Loucy (cell line): ENCODE results near the gene CHURC1.
"Not testable (repeated sequence)": the region's sequence is repeated elsewhere in the genome, so short reads cannot be mapped to it uniquely, and the experiment has no call there.

Source experiments
- H2AFZ ChIP-seq: fragments of 200-600 bp; sonication (generic); 2 replicates; pipeline ENCODE4 v1.6.0; 2016; ENCODE audit warnings: antibody characterized with exemption, mild to moderate bottlenecking, low read length, moderate library complexity
- H3F3A ChIP-seq: fragments of 200-600 bp; 2 replicates; pipeline ENCODE4 v1.6.0; 2016; ENCODE audit warnings: antibody characterized with exemption, low read depth, mild to moderate bottlenecking
- H3K27me3 ChIP-seq: fragments of 200-600 bp; sonication (generic); 2 replicates; pipeline ENCODE4 v1.6.1; 2014; ENCODE audit warnings: low read length, mild to moderate bottlenecking; ENCODE audit not compliant: insufficient read depth, poor library complexity, severe bottlenecking
- H3K36me3 ChIP-seq: fragments of 200-600 bp; sonication (generic); 2 replicates; pipeline ENCODE4 v1.6.1; 2016; ENCODE audit warnings: low read length; ENCODE audit not compliant: insufficient read depth
- H3K4me1 ChIP-seq: fragments of 200-600 bp; sonication (generic); 2 replicates; pipeline ENCODE4 v1.5.1; 2014; ENCODE audit warnings: low read length, mild to moderate bottlenecking; ENCODE audit not compliant: insufficient read depth, poor library complexity, severe bottlenecking
- H3K4me2 ChIP-seq: fragments of 200-600 bp; sonication (generic); 2 replicates; pipeline ENCODE4 v1.6.0; 2014; ENCODE audit warnings: antibody characterized with exemption, low read length, low read depth, mild to moderate bottlenecking; ENCODE audit not compliant: poor library complexity, severe bottlenecking
- H3K4me3 ChIP-seq: fragments of 200-600 bp; sonication (generic); 2 replicates; pipeline ENCODE4 v1.5.1; 2014; ENCODE audit warnings: low read length, mild to moderate bottlenecking, mixed read lengths; ENCODE audit not compliant: poor library complexity, severe bottlenecking
- H3K79me2 ChIP-seq: fragments of 200-600 bp; sonication (generic); 2 replicates; pipeline ENCODE4 v1.6.1; 2014; ENCODE audit warnings: low read length; ENCODE audit not compliant: insufficient read depth
- H3K9ac ChIP-seq: fragments of 200-600 bp; sonication (generic); 2 replicates; pipeline ENCODE4 v1.6.0; 2014; ENCODE audit warnings: mild to moderate bottlenecking, low read depth, low read length, moderate library complexity; ENCODE audit not compliant: poor library complexity, severe bottlenecking
- H3K9me2 ChIP-seq: fragments of 200-600 bp; sonication (generic); replicated peaks from 2 replicates; pipeline ENCODE4 v1.6.1; 2016; ENCODE audit warnings: low read depth, low read length, mixed read lengths
- H3K9me3 ChIP-seq: fragments of 200-600 bp; sonication (generic); 2 replicates; pipeline ENCODE4 v1.6.1; 2014; ENCODE audit warnings: mild to moderate bottlenecking, antibody characterized with exemption, low read length, low read depth; ENCODE audit not compliant: insufficient read depth
- H4K20me1 ChIP-seq: fragments of 200-600 bp; sonication (generic); 2 replicates; pipeline ENCODE4 v1.6.0; 2014; ENCODE audit warnings: antibody characterized with exemption, low read length, mild to moderate bottlenecking; ENCODE audit not compliant: insufficient read depth, poor library complexity, severe bottlenecking
- EZH2phosphoT487 ChIP-seq: fragments of 200-600 bp; IDR thresholded peaks from 2 replicates; pipeline ENCODE4 v1.6.1; 2018; ENCODE audit warnings: antibody characterized with exemption, mild to moderate bottlenecking, moderate library complexity, borderline replicate concordance
- TF ChIP-seq, protein P1 (sequence below): fragments of 200-600 bp; sonication (generic); conservative IDR thresholded peaks from 2 replicates; pipeline ENCODE4 v1.5.1; 2014; ENCODE audit warnings: mild to moderate bottlenecking, antibody characterized with exemption, low read length

Gene CHURC1

DNA sequence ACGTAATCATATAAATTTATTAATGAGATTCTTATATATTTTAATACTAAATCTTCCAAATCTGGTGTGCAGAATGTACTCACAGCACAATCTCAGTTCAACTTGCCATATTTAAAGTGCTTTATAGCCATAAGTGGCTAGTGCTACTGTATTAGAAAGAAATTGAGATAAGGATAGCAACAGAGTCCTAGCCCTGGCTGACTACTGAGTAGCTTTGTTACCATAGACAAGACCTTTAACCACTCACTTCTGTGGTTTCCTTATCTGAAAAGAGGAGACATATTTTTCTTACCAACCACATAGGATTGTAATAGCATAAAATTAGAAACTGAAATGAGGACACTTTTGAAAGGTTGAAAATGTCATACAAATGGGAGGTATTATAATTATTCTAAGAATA is 2.0 kb upstream of the CHURC1 start:
- Histone ChIP-seq H3K27me3 (no peaks in the 10 kb centered on the region), H3K9ac (no peak overlapping the region), H3K36me3 (no peaks in the 10 kb centered on the region), H3K4me1 (peaks cover 20% of the 10 kb centered on the region), H3K9me2 (no peaks in the 10 kb centered on the region), H3F3A (peaks cover 3% of the 10 kb centered on the region; the same call in 1 of the 2 replicates), H3K9me3 (no peaks in the 10 kb centered on the region), H3K4me3 (no peak overlapping the region), H2AFZ (no peak overlapping the region), H4K20me1 (peaks cover 11% of the 10 kb centered on the region), H3K79me2 (peaks cover 29% of the 10 kb centered on the region), H3K4me2 (peak overlapping the region; percentile 12)
- TF ChIP-seq, protein P1, sequence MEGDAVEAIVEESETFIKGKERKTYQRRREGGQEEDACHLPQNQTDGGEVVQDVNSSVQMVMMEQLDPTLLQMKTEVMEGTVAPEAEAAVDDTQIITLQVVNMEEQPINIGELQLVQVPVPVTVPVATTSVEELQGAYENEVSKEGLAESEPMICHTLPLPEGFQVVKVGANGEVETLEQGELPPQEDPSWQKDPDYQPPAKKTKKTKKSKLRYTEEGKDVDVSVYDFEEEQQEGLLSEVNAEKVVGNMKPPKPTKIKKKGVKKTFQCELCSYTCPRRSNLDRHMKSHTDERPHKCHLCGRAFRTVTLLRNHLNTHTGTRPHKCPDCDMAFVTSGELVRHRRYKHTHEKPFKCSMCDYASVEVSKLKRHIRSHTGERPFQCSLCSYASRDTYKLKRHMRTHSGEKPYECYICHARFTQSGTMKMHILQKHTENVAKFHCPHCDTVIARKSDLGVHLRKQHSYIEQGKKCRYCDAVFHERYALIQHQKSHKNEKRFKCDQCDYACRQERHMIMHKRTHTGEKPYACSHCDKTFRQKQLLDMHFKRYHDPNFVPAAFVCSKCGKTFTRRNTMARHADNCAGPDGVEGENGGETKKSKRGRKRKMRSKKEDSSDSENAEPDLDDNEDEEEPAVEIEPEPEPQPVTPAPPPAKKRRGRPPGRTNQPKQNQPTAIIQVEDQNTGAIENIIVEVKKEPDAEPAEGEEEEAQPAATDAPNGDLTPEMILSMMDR, result no peak
- no peak for TF ChIP-seq EZH2phosphoT487

DNA sequence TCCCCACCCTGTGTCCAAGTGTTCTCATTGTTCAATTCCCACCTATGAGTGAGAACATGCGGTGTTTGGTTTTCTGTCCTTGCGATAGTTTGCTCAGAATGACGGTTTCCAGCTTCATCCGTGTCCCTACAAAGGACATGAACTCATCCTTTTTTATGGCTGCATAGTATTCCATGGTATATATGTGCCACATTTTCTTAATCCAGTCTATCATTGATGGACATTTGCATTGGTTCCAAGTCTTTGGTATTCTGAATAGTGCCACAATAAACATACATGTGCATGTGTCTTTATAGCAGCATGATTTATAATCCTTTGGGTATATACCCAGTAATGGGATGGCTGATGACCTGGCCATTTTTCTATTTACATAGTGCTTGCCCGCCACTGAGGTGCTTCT is 778 bp upstream of the CHURC1 start:
- H4K20me1 ChIP-seq, result peaks cover 11% of the 10 kb centered on the region
- H3K4me2 ChIP-seq, result peak overlapping the region; percentile 99
- H3K9me2 ChIP-seq, H3F3A ChIP-seq, H2AFZ ChIP-seq, H3K9me3 ChIP-seq, H3K9ac ChIP-seq, H3K36me3 ChIP-seq, H3K27me3 ChIP-seq: not testable (repeated sequence)
- peaks cover 23% of the 10 kb centered on the region for H3K4me1 ChIP-seq
- H3K4me3 ChIP-seq, result peak overlapping the region; percentile 93
- H3K79me2 ChIP-seq, result peaks cover 41% of the 10 kb centered on the region

DNA sequence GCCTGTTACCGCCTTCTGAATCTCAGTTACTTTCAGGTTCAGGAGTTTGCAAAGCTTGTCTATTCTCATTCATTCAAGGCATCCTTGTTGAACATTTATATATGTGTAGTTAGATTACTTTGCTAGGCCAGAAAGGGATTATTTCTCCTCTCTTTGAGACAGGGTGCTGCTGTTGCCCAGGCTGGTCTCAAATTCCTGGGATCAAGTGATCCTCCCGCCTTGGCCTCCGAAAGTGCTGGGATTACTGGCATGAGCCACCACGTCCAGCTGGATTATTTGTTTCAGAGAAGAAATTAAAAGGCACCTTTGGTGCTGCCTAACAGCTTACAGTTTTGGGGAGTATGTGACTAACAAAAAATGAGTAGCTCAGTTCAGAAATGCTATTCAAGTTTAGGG is 772 bp downstream of the CHURC1 start:
- H3F3A ChIP-seq, result peaks cover 3% of the 10 kb centered on the region; the same call in 1 of the 2 replicates
- H3K4me3 ChIP-seq, result peak overlapping the region; percentile 93
- no peaks in the 10 kb centered on the region for H3K36me3 ChIP-seq
- peak overlapping the region; percentile 93 for H3K9ac ChIP-seq
- peak overlapping the region; percentile 99 for H3K4me2 ChIP-seq
- no peaks in the 10 kb centered on the region for H3K27me3 ChIP-seq
- peak overlapping the region; percentile 77; the same call in 1 of the 2 replicates for H2AFZ ChIP-seq
- TF ChIP-seq, protein P1, result no peak
- TF ChIP-seq EZH2phosphoT487, result no peak
- H4K20me1 ChIP-seq, result peaks cover 11% of the 10 kb centered on the region
- no peaks in the 10 kb centered on the region for H3K9me2 ChIP-seq
- peaks cover 24% of the 10 kb centered on the region for H3K4me1 ChIP-seq
- H3K79me2 ChIP-seq, result peaks cover 41% of the 10 kb centered on the region
- H3K9me3 ChIP-seq, result no peaks in the 10 kb centered on the region

DNA sequence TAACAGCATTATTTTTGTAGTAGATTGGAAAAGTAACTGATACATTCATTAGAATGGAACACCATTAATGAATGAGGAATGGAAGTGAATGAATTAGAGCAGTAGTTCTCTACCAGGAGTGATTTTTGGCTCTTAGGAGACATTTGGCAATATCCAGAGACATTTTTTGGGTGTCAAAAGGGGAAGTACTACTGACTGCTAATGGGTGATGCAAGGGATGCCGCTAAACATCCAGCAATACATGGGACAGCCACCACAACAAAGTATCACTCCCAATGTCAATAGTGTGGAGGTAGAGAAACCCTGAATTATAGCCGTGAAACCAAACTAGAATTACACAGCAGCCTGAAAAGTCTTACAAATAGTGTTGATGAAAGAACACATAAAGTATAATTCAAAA is 1.5 kb downstream of the CHURC1 start:
- H3K9ac ChIP-seq, result peak overlapping the region; percentile 93
- peak overlapping the region; percentile 93 for H3K4me3 ChIP-seq
- H3K4me2 ChIP-seq, result peak overlapping the region; percentile 99
- H3K4me1 ChIP-seq, result peaks cover 24% of the 10 kb centered on the region
- no peak overlapping the region for H2AFZ ChIP-seq
- H3K79me2 ChIP-seq, result peaks cover 41% of the 10 kb centered on the region
- no peaks in the 10 kb centered on the region for H3K9me3 ChIP-seq
- peaks cover 11% of the 10 kb centered on the region for H4K20me1 ChIP-seq
- no peak for TF ChIP-seq EZH2phosphoT487
- TF ChIP-seq, protein P1, result no peak
- H3K27me3 ChIP-seq, result no peaks in the 10 kb centered on the region
- H3K9me2 ChIP-seq, result no peaks in the 10 kb centered on the region
- peaks cover 3% of the 10 kb centered on the region; the same call in 1 of the 2 replicates for H3F3A ChIP-seq
- no peaks in the 10 kb centered on the region for H3K36me3 ChIP-seq
